Measurements from ENCODE around the gene S100A2. TPM values are rescaled to one million over a fixed set of nuclear protein-coding genes. Genes with fewer than 3 reads are reported as not detected.
"Not testable (repeated sequence)": the region's sequence is repeated elsewhere in the genome, so short reads cannot be mapped to it uniquely, and the experiment has no call there.

The S100A2 gene
- total RNA-seq, 1 donor from 2014 or later, result 3.8 TPM

GRCh38 chr1:153588482-153588881, 22.8 kb upstream of the S100A2 start:
- FAIRE-seq (no peak), DNase-seq (ENCODE audit: low read depth) (no peak)
- Histone ChIP-seq H3K4me2 (ENCODE audit: low read length) (no peak overlapping the region), H3K4me1 (ENCODE audit: insufficient read depth, low read length) (peaks cover 7% of the 10 kb centered on the region), H3K79me2 (ENCODE audit: insufficient read depth, low read length) (no peaks in the 10 kb centered on the region), H3K9me3 (ENCODE audit: insufficient read depth, low read depth, low read length) (no peaks in the 10 kb centered on the region), H3K27ac (ENCODE audit: low read depth, low read length) (no peak overlapping the region), H3K9ac (ENCODE audit: low read length) (no peak overlapping the region), H3K36me3 (ENCODE audit: insufficient read depth, low read length) (no peaks in the 10 kb centered on the region), H4K20me1 (ENCODE audit: insufficient read depth, low read length) (no peaks in the 10 kb centered on the region), H3K27me3 (ENCODE audit: insufficient read depth, low read length) (no peaks in the 10 kb centered on the region), H2AFZ (ENCODE audit: low read depth, low read length) (no peak overlapping the region), H3K4me3 (ENCODE audit: insufficient read depth, low read depth, low read length) (no peak overlapping the region)
- TF ChIP-seq EZH2 (IDR thresholded peaks at IDR 0.05; ENCODE audit: insufficient read depth, low read length), result no peak
- TF ChIP-seq CTCF (IDR thresholded peaks at IDR 0.05; ENCODE audit: insufficient read depth, low read depth, low read length), result no peak
- no peaks in the 10 kb centered on the region for H3K4me1 Mint-ChIP-seq (ENCODE audit: low read depth, unreplicated experiment)
- H3K27me3 Mint-ChIP-seq (ENCODE audit: low read depth, unreplicated experiment), result no peaks in the 10 kb centered on the region
- no peaks in the 10 kb centered on the region for H3K36me3 Mint-ChIP-seq (ENCODE audit: low read depth, unreplicated experiment)
- H3K9me3 Mint-ChIP-seq (ENCODE audit: unreplicated experiment), result no peaks in the 10 kb centered on the region
- no peak overlapping the region for H3K27ac Mint-ChIP-seq (ENCODE audit: unreplicated experiment)
- H3K4me3 Mint-ChIP-seq (ENCODE audit: unreplicated experiment), result no peak overlapping the region

- H3K36me3 ChIP-seq (ENCODE audit: insufficient read depth, low read length); H3K79me2 ChIP-seq (ENCODE audit: insufficient read depth, low read length); H4K20me1 ChIP-seq (ENCODE audit: insufficient read depth, low read length); H3K27ac Mint-ChIP-seq (ENCODE audit: unreplicated experiment); H3K9me3 ChIP-seq (ENCODE audit: insufficient read depth, low read depth, low read length); H2AFZ ChIP-seq (ENCODE audit: low read depth, low read length); H3K9me3 Mint-ChIP-seq (ENCODE audit: unreplicated experiment); H3K4me3 ChIP-seq (ENCODE audit: insufficient read depth, low read depth, low read length); H3K27me3 ChIP-seq (ENCODE audit: insufficient read depth, low read length); DNase-seq (ENCODE audit: low read depth); H3K4me1 Mint-ChIP-seq (ENCODE audit: low read depth, unreplicated experiment); H3K4me1 ChIP-seq (ENCODE audit: insufficient read depth, low read length); H3K27me3 Mint-ChIP-seq (ENCODE audit: low read depth, unreplicated experiment); H3K36me3 Mint-ChIP-seq (ENCODE audit: low read depth, unreplicated experiment); H3K4me3 Mint-ChIP-seq (ENCODE audit: unreplicated experiment); H3K9ac ChIP-seq (ENCODE audit: low read length); H3K4me2 ChIP-seq (ENCODE audit: low read length); H3K27ac ChIP-seq (ENCODE audit: low read depth, low read length); FAIRE-seq: not testable (repeated sequence)
These were observed 22.4 kb upstream of the S100A2 start for GRCh38 chr1:153588033-153588432.

- no peak for FAIRE-seq
- no peak for DNase-seq (ENCODE audit: low read depth)
- no peaks in the 10 kb centered on the region for H3K79me2 ChIP-seq (ENCODE audit: insufficient read depth, low read length)
- H4K20me1 ChIP-seq (ENCODE audit: insufficient read depth, low read length), result no peaks in the 10 kb centered on the region
- no peak overlapping the region for H2AFZ ChIP-seq (ENCODE audit: low read depth, low read length)
- H3K4me2 ChIP-seq (ENCODE audit: low read length), result no peak overlapping the region
- H3K9me3 Mint-ChIP-seq (ENCODE audit: unreplicated experiment), result no peaks in the 10 kb centered on the region
- no peaks in the 10 kb centered on the region for H3K4me1 Mint-ChIP-seq (ENCODE audit: low read depth, unreplicated experiment)
- no peak overlapping the region for H3K4me3 Mint-ChIP-seq (ENCODE audit: unreplicated experiment)
- no peak overlapping the region for H3K4me3 ChIP-seq (ENCODE audit: insufficient read depth, low read depth, low read length)
- H3K27me3 ChIP-seq (ENCODE audit: insufficient read depth, low read length), result no peaks in the 10 kb centered on the region
- H3K36me3 ChIP-seq (ENCODE audit: insufficient read depth, low read length), result no peaks in the 10 kb centered on the region
- no peak overlapping the region for H3K9ac ChIP-seq (ENCODE audit: low read length)
- peaks cover 7% of the 10 kb centered on the region for H3K4me1 ChIP-seq (ENCODE audit: insufficient read depth, low read length)
- H3K9me3 ChIP-seq (ENCODE audit: insufficient read depth, low read depth, low read length), result no peaks in the 10 kb centered on the region
- H3K36me3 Mint-ChIP-seq (ENCODE audit: low read depth, unreplicated experiment), result no peaks in the 10 kb centered on the region
- no peak overlapping the region for H3K27ac Mint-ChIP-seq (ENCODE audit: unreplicated experiment)
- no peaks in the 10 kb centered on the region for H3K27me3 Mint-ChIP-seq (ENCODE audit: low read depth, unreplicated experiment)
- H3K27ac ChIP-seq (ENCODE audit: low read depth, low read length), result no peak overlapping the region
- TF ChIP-seq EZH2 (IDR thresholded peaks at IDR 0.05; ENCODE audit: insufficient read depth, low read length) (no peak), CTCF (IDR thresholded peaks at IDR 0.05; ENCODE audit: insufficient read depth, low read depth, low read length) (no peak)
These were observed 21.7 kb upstream of the S100A2 start for GRCh38 chr1:153587314-153587713.

All from astrocyte (in vitro differentiated cells and primary cell).